Neural cell (in vitro differentiated cells): Measurements from ENCODE around the gene HOATZ.

ENCODE experiments used
- CTCF ChIP-seq: fragments of 450-650 bp; IDR thresholded peaks from 2 replicates; pipeline ENCODE4 v1.5.1; 2014; ENCODE audit warnings: antibody characterized with exemption, mild to moderate bottlenecking, moderate library complexity; ENCODE audit not compliant: poor library complexity, severe bottlenecking
- EP300 ChIP-seq: fragments of 450-650 bp; conservative IDR thresholded peaks from 2 replicates; pipeline ENCODE4 v1.6.1; 2014; ENCODE audit warnings: antibody characterized with exemption, mild to moderate bottlenecking, moderate library complexity; ENCODE audit not compliant: poor library complexity, severe bottlenecking
- EZH2 ChIP-seq: fragments of 200-600, 300-800 bp; shearing (Covaris generic), sonication (generic); IDR thresholded peaks from 2 replicates; pipeline ENCODE4 v1.6.1; 2014; ENCODE audit warnings: antibody characterized with exemption, low read length, borderline replicate concordance, mild to moderate bottlenecking; ENCODE audit not compliant: insufficient read depth, poor library complexity, severe bottlenecking
- POLR2AphosphoS5 ChIP-seq: IDR thresholded peaks from 2 replicates; pipeline ENCODE4 v1.6.1; 2012
- REST ChIP-seq: IDR thresholded peaks from 2 replicates; pipeline ENCODE4 v1.6.1; 2012; ENCODE audit warnings: borderline replicate concordance

GRCh38 chr11:111510311-111510710 lies 4.3 kb upstream of the HOATZ start:
- no peak for TF ChIP-seq CTCF
- no peak for TF ChIP-seq POLR2AphosphoS5
- no peak for TF ChIP-seq EZH2
- TF ChIP-seq EP300: no peak
- no peak for TF ChIP-seq REST
